ENCODE data around the gene WWOX. TPM values are rescaled to one million over a fixed set of nuclear protein-coding genes. Genes with fewer than 3 reads are reported as not detected.

The WWOX gene
- total RNA-seq, 6 experiments from 2014 or later = 0.46 to 3.4 (median 1.3) TPM

DNA sequence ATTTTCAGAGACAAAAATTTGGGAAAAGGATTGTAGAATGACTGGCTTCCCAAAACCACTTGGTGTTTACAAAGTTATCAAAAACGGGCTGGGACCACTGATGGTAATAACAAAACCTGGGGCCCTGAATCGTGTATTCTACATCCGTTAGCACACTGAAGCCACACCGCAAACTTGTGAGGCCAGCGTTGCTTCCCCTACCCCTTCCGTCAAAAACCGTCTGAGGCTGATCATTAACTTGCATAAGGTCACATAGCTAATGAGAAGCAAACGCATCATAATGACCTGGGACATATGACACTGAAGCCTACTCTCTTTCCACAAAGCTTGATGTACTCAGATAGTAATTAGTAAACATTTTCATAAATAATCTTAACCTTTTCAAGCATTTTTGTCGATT is 796.8 kb downstream of the WWOX start:
- peaks cover 41% of the 10 kb centered on the region for H3K9me3 Mint-ChIP-seq
- DNase-seq = no peak
- no peaks in the 10 kb centered on the region for H3K36me3 Mint-ChIP-seq (ENCODE audit: low read depth)
- H3K4me3 Mint-ChIP-seq = no peak overlapping the region
- H3K27ac Mint-ChIP-seq = no peak overlapping the region
- TF ChIP-seq, protein P1, sequence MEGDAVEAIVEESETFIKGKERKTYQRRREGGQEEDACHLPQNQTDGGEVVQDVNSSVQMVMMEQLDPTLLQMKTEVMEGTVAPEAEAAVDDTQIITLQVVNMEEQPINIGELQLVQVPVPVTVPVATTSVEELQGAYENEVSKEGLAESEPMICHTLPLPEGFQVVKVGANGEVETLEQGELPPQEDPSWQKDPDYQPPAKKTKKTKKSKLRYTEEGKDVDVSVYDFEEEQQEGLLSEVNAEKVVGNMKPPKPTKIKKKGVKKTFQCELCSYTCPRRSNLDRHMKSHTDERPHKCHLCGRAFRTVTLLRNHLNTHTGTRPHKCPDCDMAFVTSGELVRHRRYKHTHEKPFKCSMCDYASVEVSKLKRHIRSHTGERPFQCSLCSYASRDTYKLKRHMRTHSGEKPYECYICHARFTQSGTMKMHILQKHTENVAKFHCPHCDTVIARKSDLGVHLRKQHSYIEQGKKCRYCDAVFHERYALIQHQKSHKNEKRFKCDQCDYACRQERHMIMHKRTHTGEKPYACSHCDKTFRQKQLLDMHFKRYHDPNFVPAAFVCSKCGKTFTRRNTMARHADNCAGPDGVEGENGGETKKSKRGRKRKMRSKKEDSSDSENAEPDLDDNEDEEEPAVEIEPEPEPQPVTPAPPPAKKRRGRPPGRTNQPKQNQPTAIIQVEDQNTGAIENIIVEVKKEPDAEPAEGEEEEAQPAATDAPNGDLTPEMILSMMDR (IDR thresholded peaks at IDR 0.05) = no peak
- no peaks in the 10 kb centered on the region for H3K4me1 Mint-ChIP-seq (ENCODE audit: low read depth)
- H3K27me3 Mint-ChIP-seq (ENCODE audit: insufficient read depth) = no peaks in the 10 kb centered on the region; the same call in 1 of the 2 replicates

DNA sequence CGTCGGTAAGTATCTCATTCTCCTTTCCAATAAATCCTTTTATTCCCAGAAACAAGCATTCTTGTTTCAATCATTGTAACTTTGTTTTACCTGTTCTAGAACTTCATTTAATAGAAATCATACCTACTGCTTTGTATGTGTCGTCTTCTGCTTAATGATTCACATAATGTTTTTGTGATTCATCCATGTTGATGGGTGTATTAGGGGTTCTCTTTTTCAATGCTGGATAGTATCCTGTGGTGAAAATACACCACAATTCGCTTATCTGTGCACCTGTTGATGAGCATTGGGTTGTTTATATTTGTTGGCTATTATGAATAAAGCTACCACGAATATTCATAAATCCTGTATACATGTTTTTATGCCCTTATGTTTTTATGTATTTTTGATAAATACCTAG is 797.8 kb downstream of the WWOX start:
- H3K27me3 Mint-ChIP-seq (ENCODE audit: insufficient read depth) = no peaks in the 10 kb centered on the region
- no peaks in the 10 kb centered on the region for H3K4me1 Mint-ChIP-seq (ENCODE audit: low read depth)
- H3K27ac Mint-ChIP-seq = no peak overlapping the region
- H3K9me3 Mint-ChIP-seq = peaks cover 44% of the 10 kb centered on the region
- H3K36me3 Mint-ChIP-seq (ENCODE audit: low read depth) = no peaks in the 10 kb centered on the region
- TF ChIP-seq, protein P1 (IDR thresholded peaks at IDR 0.05) = no peak
- no peak overlapping the region for H3K4me3 Mint-ChIP-seq
- DNase-seq = no peak

DNA sequence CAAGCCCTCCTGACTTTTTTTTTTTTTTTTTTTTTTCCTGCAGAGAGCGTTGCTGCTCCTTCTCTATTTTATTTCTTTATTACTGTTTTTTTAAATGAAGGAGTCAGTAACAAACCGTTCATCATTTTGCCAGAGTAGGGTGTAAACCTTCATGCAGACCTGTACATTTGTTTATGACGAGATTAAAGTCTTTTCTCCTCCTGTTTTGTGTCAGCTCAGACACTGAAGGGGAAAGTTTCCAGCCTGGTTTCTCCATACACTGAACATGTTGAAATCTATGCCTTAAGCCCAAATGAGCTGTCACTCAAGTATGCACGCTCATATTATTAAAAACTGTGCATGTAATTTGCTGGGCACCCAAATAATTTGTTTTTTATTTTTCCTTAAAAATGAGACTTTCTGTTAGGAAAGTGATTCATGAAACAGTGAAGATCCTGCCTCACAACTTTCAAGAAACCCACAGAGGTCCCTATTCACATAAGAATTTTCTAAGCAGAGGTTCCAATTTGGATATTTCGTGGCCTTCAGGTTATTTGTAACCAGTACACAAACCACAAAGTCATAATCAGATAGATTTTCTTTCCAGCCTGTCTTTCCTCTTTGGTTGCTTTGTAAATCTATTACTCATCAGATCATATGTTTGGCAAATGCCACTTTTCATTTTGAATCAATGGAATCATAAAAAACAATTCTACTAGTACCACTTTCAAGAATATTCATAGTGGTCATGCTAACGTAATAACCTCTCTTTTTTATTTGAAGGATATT is 800.8 kb downstream of the WWOX start:
- Mint-ChIP-seq H3K27me3 (ENCODE audit: insufficient read depth) (no peaks in the 10 kb centered on the region), H3K4me3 (no peak overlapping the region), H3K4me1 (ENCODE audit: low read depth) (no peaks in the 10 kb centered on the region), H3K36me3 (ENCODE audit: low read depth) (no peaks in the 10 kb centered on the region), H3K9me3 (peaks cover 38% of the 10 kb centered on the region), H3K27ac (no peak overlapping the region)
- DNase-seq = no peak
- TF ChIP-seq, protein P1 (IDR thresholded peaks at IDR 0.05) = no peak

- Mint-ChIP-seq H3K27ac (no peak overlapping the region), H3K9me3 (peaks cover 32% of the 10 kb centered on the region), H3K36me3 (ENCODE audit: low read depth) (no peaks in the 10 kb centered on the region), H3K27me3 (ENCODE audit: insufficient read depth) (no peaks in the 10 kb centered on the region), H3K4me1 (ENCODE audit: low read depth) (no peaks in the 10 kb centered on the region), H3K4me3 (no peak overlapping the region)
- no peak for DNase-seq
- TF ChIP-seq, protein P1 (IDR thresholded peaks at IDR 0.05) = no peak
Measured at GRCh38 chr16:78900966-78901365, 801.5 kb downstream of the WWOX start.

GRCh38 chr16:78902321-78902720 is 802.9 kb downstream of the WWOX start:
- Mint-ChIP-seq H3K27ac (no peak overlapping the region), H3K27me3 (ENCODE audit: insufficient read depth) (no peaks in the 10 kb centered on the region), H3K9me3 (peaks cover 45% of the 10 kb centered on the region), H3K36me3 (ENCODE audit: low read depth) (no peaks in the 10 kb centered on the region), H3K4me1 (ENCODE audit: low read depth) (no peaks in the 10 kb centered on the region), H3K4me3 (no peak overlapping the region)
- TF ChIP-seq, protein P1 (IDR thresholded peaks at IDR 0.05) = no peak
- no peak for DNase-seq
